ENCODE data around the gene PNRC2.

GRCh38 chr1:23930861-23931490 lies 28.7 kb upstream of the PNRC2 start:
- TF ChIP-seq POLR2AphosphoS5 (IDR thresholded peaks at IDR 0.05; ENCODE audit: borderline replicate concordance, low read depth, low read length) (no peak), EZH2 (IDR thresholded peaks at IDR 0.05) (no peak)
